HG02885 (cell line): Measurements from ENCODE around the gene IL25.
"Not testable (repeated sequence)": the region's sequence is repeated elsewhere in the genome, so short reads cannot be mapped to it uniquely, and the experiment has no call there.

Experiments used
- ATAC-seq: cut with Tn5 transposase; IDR thresholded peaks from one replicate; pipeline ENCODE4 v1.9.1; 2021; ENCODE audit warnings: mild to moderate bottlenecking; ENCODE audit not compliant: unreplicated experiment, poor library complexity

The IL25 gene

GRCh38 chr14:23425798-23426197 lies 53.2 kb downstream of the IL25 start:
- not testable (repeated sequence) for ATAC-seq
